K562 (cell line): ENCODE results near the gene TRDN. TPM values are rescaled to one million over a fixed set of nuclear protein-coding genes. Genes with fewer than 3 reads are reported as not detected.

Experiments
- ATAC-seq: fragments of 200-7000 bp; cut with Tn5 transposase; 3 replicates; pipeline ENCODE4 v1.9.1; 2020; ENCODE audit warnings: moderate library complexity
- BruUV-seq: library from RNA; stranded (reverse); fragments of 400-500 nt; replicated peaks from 2 replicates; lab custom pipeline; 2021; lab: Mats Ljungman, UMichigan
- CTCF ChIA-PET: fragments of 300-600 bp; formaldehyde crosslinking; extraction: SDS; loops from one replicate; lab custom pipeline; 2021; ENCODE audit warnings: low intra/inter-chr PET ratio; lab: Yijun Ruan, JAX
- POLR2A ChIA-PET: fragments of 300-600, 350-650 bp; sonication (Branson Sonifier 250); formaldehyde crosslinking; extraction: SDS; loops from one replicate; lab custom pipeline; 2021; ENCODE audit warnings: antibody characterized with exemption, inconsistent platforms; lab: Yijun Ruan, JAX
- DNase-seq, 4 experiments: peaks; one replicate each; pipeline versions ENCODE4 v3.0.0 to v3.0.0-alpha.2; 2011 to 2018; ENCODE audit warnings: low spot score in 3 of 4, mixed read lengths in 3 of 4; ENCODE audit errors: extremely low read depth in 1 of 4
- FAIRE-seq: peaks from 2 replicates; lab custom pipeline; 2011; peaks lifted over from hg19 to GRCh38; lab: Jason Lieb, UNC
- H2AFZ ChIP-seq: 2 replicates; pipeline ENCODE4 v1.6.0; 2011; ENCODE audit warnings: low read depth, low read length, control low read depth, inconsistent platforms
- H3K27ac ChIP-seq: fragments of 200-600 bp; 3 replicates; pipeline ENCODE4 v1.8.0; 2011; ENCODE audit warnings: low read depth, mild to moderate bottlenecking, control low read depth, inconsistent platforms, low read length, moderate library complexity, mixed read lengths; ENCODE audit errors: extremely low read depth
- H3K27me3 ChIP-seq, 2 experiments: fragments of 300-600 bp in 1 of 2; 2 replicates in 1 of 2; 3 replicates in 1 of 2; pipeline versions ENCODE4 v1.6.0 to v1.8.0; 2011; ENCODE audit warnings: inconsistent platforms in 2 of 2, low read length in 2 of 2, mild to moderate bottlenecking in 1 of 2, mixed read lengths in 1 of 2, moderate library complexity in 1 of 2; ENCODE audit not compliant: control insufficient read depth in 2 of 2, insufficient read depth in 2 of 2
- H3K36me3 ChIP-seq: fragments of 300-600 bp; 3 replicates; pipeline ENCODE4 v1.8.0; 2011; ENCODE audit warnings: mild to moderate bottlenecking, low read length, inconsistent platforms; ENCODE audit not compliant: control insufficient read depth, insufficient read depth
- H3K4me1 ChIP-seq, 2 experiments: fragments of 200-600 bp in 1 of 2; replicated peaks in 1 of 2; 2 replicates in 1 of 2; 3 replicates in 1 of 2; pipeline versions ENCODE4 v1.5.1 to v1.8.0; 2011; ENCODE audit warnings: inconsistent platforms in 2 of 2, low read length in 2 of 2, mild to moderate bottlenecking in 1 of 2, mixed read lengths in 1 of 2, moderate library complexity in 1 of 2; ENCODE audit not compliant: control insufficient read depth in 2 of 2, insufficient read depth in 2 of 2
- H3K4me2 ChIP-seq: 2 replicates; pipeline ENCODE4 v1.6.1; 2011; ENCODE audit warnings: low read length, control low read depth, inconsistent platforms, mixed read lengths; ENCODE audit not compliant: insufficient read depth
- H3K4me3 ChIP-seq: fragments of 200-600 bp; sonication (generic), shearing (Covaris generic); 2 replicates; pipeline ENCODE4 v1.5.1; 2016; ENCODE audit warnings: control low read depth, inconsistent platforms
- H3K79me2 ChIP-seq: fragments of 200-600 bp; 3 replicates; pipeline ENCODE4 v1.8.0; 2011; ENCODE audit warnings: low read length, inconsistent platforms; ENCODE audit not compliant: control insufficient read depth, insufficient read depth
- H3K9ac ChIP-seq, 2 experiments: 2 replicates each; pipeline versions ENCODE4 v1.6.0 to v1.6.1; 2011; ENCODE audit warnings: low read depth in 2 of 2, low read length in 2 of 2, control low read depth in 1 of 2, inconsistent platforms in 1 of 2, mild to moderate bottlenecking in 1 of 2, mixed read lengths in 1 of 2; ENCODE audit not compliant: insufficient read depth in 1 of 2
- H3K9me1 ChIP-seq: one replicate; pipeline ENCODE4 v1.6.0; 2011; ENCODE audit warnings: inconsistent platforms, mild to moderate bottlenecking, low read length, moderate library complexity; ENCODE audit not compliant: control insufficient read depth, insufficient read depth
- H3K9me3 ChIP-seq: replicated peaks from 2 replicates; pipeline ENCODE4 v1.5.1; 2011; ENCODE audit warnings: low read depth, low read length, inconsistent platforms; ENCODE audit not compliant: control insufficient read depth, insufficient read depth
- H4K20me1 ChIP-seq: replicated peaks from 2 replicates; pipeline ENCODE4 v1.6.1; 2011; ENCODE audit warnings: low read length, inconsistent platforms, mixed read lengths; ENCODE audit not compliant: control insufficient read depth, insufficient read depth
- AFF1 ChIP-seq, 2 experiments: fragments of 450-650 bp; IDR thresholded peaks; 2 replicates each; pipeline ENCODE4 v1.6.1; 2018; ENCODE audit warnings: mild to moderate bottlenecking in 2 of 2, low read depth in 1 of 2; ENCODE audit not compliant: partially characterized antibody in 2 of 2
- ARHGAP35 ChIP-seq: fragments of 450-650 bp; IDR thresholded peaks from 2 replicates; pipeline ENCODE4 v1.6.1; 2018; ENCODE audit not compliant: partially characterized antibody
- IRF2 ChIP-seq: sonication (generic); formaldehyde crosslinking; IDR thresholded peaks from 2 replicates; pipeline ENCODE4 v1.8.1; 2022; ENCODE audit warnings: mild to moderate bottlenecking, missing genetic modification reagents
- PHTF2 ChIP-seq: fragments of 250-450 bp; sonication (Bioruptor Pico); IDR thresholded peaks from 2 replicates; pipeline ENCODE4 v1.5.0; 2021; ENCODE audit warnings: mild to moderate bottlenecking
- ZBTB34 ChIP-seq: fragments of 250-450 bp; sonication (Bioruptor Pico); IDR thresholded peaks from 2 replicates; pipeline ENCODE4 v1.8.0; 2021; ENCODE audit warnings: mild to moderate bottlenecking, moderate library complexity
- ZNF316 ChIP-seq: fragments of 450-650 bp; IDR thresholded peaks from 2 replicates; pipeline ENCODE4 v1.6.1; 2016
- ZNF696 ChIP-seq: fragments of 250-450 bp; sonication (Bioruptor Pico); conservative IDR thresholded peaks from 2 replicates; pipeline ENCODE4 v1.4.0; 2020; ENCODE audit warnings: mild to moderate bottlenecking, moderate library complexity
- WGBS: fragments of 100-300 bp; shearing (Covaris generic); methylation state at CpG from one replicate; pipeline ENCODE4 v1.1.6; 2016; ENCODE audit warnings: low coverage, mixed read lengths; ENCODE audit not compliant: insufficient coverage; ENCODE audit errors: missing lambda C conversion rate; 5-methylcytosine and 5-hydroxymethylcytosine counted together
- in situ Hi-C: fragments of 300-500 bp; cut with MboI; formaldehyde crosslinking; loops from 4 replicates; pipeline ENCODE4 v1.15.0; 2018; ENCODE audit warnings: inconsistent platforms, mixed read lengths
- intact Hi-C: fragments of 100-400 bp; cut with micrococcal nuclease; formaldehyde crosslinking; loops from 2 replicates; pipeline ENCODE4 v1.14.2; 2022
- polyA plus RNA-seq, 8 experiments: library from polyadenylated mRNA; depleted of rRNA in 4 of 8; stranded (reverse) in 5 of 8; unstranded in 3 of 8; fragments of >200 nt; fragmentation: Nextera tagmentation in 2 of 8; fragmentation: Illumina TruSeq in 1 of 8; extraction: Ambion mirVana in 2 of 8; extraction: Trizol in 1 of 8; gene quantifications; 2 replicates each; pipeline versions ENCODE4 v1.2.1 to v1.2.3, GENCODE V29; 2011 to 2014; ENCODE audit warnings: inconsistent platforms in 1 of 8, missing spikeins in 1 of 8
- total RNA-seq, 7 experiments: library from RNA; depleted of rRNA in 6 of 7; stranded (reverse); fragments of >200 nt in 6 of 7; fragmentation: Illumina TruSeq in 2 of 7; extraction: Trizol in 2 of 7; gene quantifications; 2 replicates each; pipeline versions ENCODE4 v1.2.1 to v1.2.3, GENCODE V29; 2011 to 2021; ENCODE audit warnings: low replicate concordance in 1 of 7

Gene TRDN
- total and polyA plus RNA-seq, 9 of the 15 experiments (the other 6 are each of a cell fraction or from before 2014, with no cell fraction given) = 0.05 to 0.50 (median 0.16) TPM

GRCh38 chr6:123677897-123678296 lies 41.1 kb upstream of the TRDN start:
- Histone ChIP-seq H3K79me2 (no peaks in the 10 kb centered on the region), H3K4me3 (no peak overlapping the region), H3K9me3 (no peaks in the 10 kb centered on the region), H3K9ac (no peak overlapping the region), H3K9me1 (no peaks in the 10 kb centered on the region), H4K20me1 (no peaks in the 10 kb centered on the region), H3K4me2 (no peak overlapping the region), H3K4me1 (no peaks in the 10 kb centered on the region), H2AFZ (0 out of 2 replicates have a peak overlapping the region, but pooled peaks have one; percentile 6), H3K27me3 (no peaks in the 10 kb centered on the region), H3K27ac (no peak overlapping the region), H3K36me3 (no peaks in the 10 kb centered on the region)
- in situ Hi-C loops = no loop called here
- TF ChIP-seq IRF2 (CRISPR knock-in tag) (no peak), AFF1 (IDR thresholded peaks at IDR 0.05; ENCODE audit: low read depth in 1 of 2, partially characterized antibody in 2 of 2) (no peak), PHTF2 (CRISPR knock-in tag) (no peak), ARHGAP35 (no peak), ZNF316 (peak; percentile 28; the same call in 1 of the 2 replicates), ZBTB34 (CRISPR knock-in tag) (no peak), ZNF696 (CRISPR knock-in tag) (no peak)
- CTCF ChIA-PET = no interaction called here
- BruUV-seq = no TSS peak
- DNase-seq (no peak), ATAC-seq (no peak), FAIRE-seq (no peak)
- POLR2A ChIA-PET = no interaction called here
- 10% methylated on average over 4 of the region's 4 CpGs for WGBS
- intact Hi-C loops = no loop called here
